ENCODE measurements around the gene SLC26A8.

- TF ChIP-seq POLR2AphosphoS5 (IDR thresholded peaks at IDR 0.05; ENCODE audit: low read depth): no peak
- no peak for TF ChIP-seq CTCF (conservative IDR thresholded peaks at IDR 0.05; ENCODE audit: low read depth in 2 of 2)
- TF ChIP-seq ZNF114 (CRISPR knock-in tag; IDR thresholded peaks at IDR 0.05): no peak
- no peak for TF ChIP-seq ZNF331 (CRISPR knock-in tag; IDR thresholded peaks at IDR 0.05; ENCODE audit: low read depth)
- TF ChIP-seq JUNB (IDR thresholded peaks at IDR 0.05; ENCODE audit: unreplicated experiment): no peak
- TF ChIP-seq EZH2 (IDR thresholded peaks at IDR 0.05; ENCODE audit: low read depth, unreplicated experiment): no peak
- no peak for TF ChIP-seq REST (IDR thresholded peaks at IDR 0.05; ENCODE audit: unreplicated experiment)
- TF ChIP-seq EZH2phosphoT487 (IDR thresholded peaks at IDR 0.05; ENCODE audit: unreplicated experiment): no peak
- no peak for TF ChIP-seq ZNF462 (CRISPR knock-in tag; IDR thresholded peaks at IDR 0.05)
- TF ChIP-seq STAT1 (IDR thresholded peaks at IDR 0.05; ENCODE audit: unreplicated experiment): no peak
- TF ChIP-seq CREB1 (CRISPR knock-in tag; IDR thresholded peaks at IDR 0.05; ENCODE audit: low read depth): no peak
- no peak for TF ChIP-seq NANOG (IDR thresholded peaks at IDR 0.05; ENCODE audit: borderline replicate concordance)
Measured at GRCh38 chr6:35968821-35969220, 55.6 kb downstream of the SLC26A8 start.

All from GM23338 (cell line).